GM20000 (cell line): Measurements from ENCODE around the gene GPR161.

ENCODE experiments used
- DNase-seq: peaks from one replicate; pipeline ENCODE4 v3.0.0; 2012; ENCODE audit warnings: low spot score
- TF ChIP-seq, protein P1 (sequence below): IDR thresholded peaks from 2 replicates; pipeline ENCODE4 v1.5.1; 2012; ENCODE audit warnings: mild to moderate bottlenecking, control low read depth; ENCODE audit errors: extremely low read depth, missing control alignments

The GPR161 gene

DNA sequence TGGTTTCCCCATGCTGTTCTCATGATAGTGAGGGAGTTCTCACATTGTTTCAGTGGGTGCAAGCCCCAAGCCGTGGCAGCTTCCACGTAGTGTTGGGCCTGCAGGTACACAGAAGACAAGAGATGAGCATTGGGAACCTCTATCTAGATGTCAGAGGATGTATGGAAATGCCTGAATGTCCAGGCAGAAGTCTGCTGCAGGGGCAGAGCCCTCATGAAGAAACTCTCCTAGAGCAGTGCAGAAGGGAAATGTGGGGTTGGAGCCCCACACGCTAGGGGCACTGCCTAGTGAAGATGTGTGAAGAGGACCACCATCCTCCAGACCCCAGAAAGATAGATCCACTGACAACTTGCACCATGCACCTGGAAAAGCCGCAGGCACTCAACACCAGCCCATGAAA lies 17.0 kb downstream of the GPR161 start:
- TF ChIP-seq, protein P1, sequence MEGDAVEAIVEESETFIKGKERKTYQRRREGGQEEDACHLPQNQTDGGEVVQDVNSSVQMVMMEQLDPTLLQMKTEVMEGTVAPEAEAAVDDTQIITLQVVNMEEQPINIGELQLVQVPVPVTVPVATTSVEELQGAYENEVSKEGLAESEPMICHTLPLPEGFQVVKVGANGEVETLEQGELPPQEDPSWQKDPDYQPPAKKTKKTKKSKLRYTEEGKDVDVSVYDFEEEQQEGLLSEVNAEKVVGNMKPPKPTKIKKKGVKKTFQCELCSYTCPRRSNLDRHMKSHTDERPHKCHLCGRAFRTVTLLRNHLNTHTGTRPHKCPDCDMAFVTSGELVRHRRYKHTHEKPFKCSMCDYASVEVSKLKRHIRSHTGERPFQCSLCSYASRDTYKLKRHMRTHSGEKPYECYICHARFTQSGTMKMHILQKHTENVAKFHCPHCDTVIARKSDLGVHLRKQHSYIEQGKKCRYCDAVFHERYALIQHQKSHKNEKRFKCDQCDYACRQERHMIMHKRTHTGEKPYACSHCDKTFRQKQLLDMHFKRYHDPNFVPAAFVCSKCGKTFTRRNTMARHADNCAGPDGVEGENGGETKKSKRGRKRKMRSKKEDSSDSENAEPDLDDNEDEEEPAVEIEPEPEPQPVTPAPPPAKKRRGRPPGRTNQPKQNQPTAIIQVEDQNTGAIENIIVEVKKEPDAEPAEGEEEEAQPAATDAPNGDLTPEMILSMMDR = no peak
- DNase-seq = no peak

DNA sequence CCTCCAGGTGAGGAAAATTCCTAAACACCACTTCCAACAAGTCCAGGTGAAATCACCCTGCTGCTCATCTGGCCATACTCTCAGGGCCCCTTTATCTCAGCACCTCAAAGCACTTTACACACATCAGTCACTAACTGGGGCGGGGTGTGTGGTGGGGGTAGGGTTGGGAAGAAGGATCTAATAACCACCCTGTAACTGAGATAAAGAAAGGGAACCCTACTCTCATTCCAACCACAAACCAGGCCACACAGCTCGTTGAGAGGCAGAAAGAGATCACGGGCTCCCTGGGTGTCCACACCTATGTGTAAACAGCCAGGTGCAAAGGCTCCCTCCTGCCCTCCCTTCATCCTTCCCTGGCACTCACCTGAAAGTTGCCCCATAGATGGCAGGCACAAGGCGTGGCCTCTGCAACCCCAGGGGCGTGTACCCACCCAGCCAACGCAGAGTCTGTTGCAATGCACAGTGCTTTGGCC lies 20.4 kb downstream of the GPR161 start:
- TF ChIP-seq, protein P1 = no peak
- no peak for DNase-seq

DNA sequence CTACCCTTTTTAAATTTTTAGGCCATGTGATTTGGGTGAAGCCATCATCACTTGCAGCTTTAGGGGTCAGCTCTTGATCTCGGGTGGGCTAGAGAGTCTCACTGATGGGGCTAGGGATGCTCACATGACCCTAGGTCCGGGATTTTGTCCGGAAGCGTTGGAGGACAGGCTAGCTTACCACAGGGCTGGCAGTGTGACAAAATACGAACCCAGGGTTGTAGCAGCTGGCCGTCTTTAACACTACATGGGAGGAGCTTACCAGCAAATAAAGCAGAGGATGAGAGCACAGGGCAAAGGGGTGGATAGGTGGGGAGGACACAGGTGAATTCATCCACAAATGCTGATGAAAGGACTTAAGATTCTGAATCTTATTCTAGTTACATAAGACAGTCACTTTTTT lies 21.9 kb downstream of the GPR161 start:
- TF ChIP-seq, protein P1 = no peak

DNA sequence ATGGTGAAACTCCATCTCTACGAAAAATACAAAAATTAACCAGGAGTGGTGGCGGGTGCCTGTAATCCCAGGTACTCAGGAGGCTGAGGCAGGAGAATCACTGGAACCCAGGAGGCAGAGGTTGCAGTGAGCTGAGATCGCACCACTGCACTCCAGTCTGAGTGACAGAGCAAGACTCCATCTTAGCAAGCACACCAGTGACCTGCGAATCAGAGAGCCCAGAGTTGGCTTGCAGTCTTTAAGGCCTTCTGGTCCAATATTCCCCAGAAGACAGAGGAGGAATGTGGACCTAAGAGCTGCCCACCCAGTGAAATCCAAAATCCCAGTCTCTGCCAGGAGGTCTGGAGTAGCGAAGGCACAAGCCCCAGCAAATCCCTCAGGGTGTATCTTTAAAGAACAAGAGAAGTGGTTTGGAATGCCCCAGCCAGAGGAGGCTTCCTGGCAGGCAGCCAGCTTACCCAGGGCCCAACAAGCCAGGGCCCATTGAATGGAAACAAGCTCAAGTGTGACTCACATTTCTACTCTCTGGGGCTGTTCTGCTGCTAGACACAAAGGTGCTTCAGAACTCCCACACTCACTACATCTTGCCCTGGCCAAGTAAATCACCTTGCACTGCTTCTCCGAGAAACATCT lies 23.9 kb downstream of the GPR161 start:
- TF ChIP-seq, protein P1 = no peak
- DNase-seq = no peak

More for the DNA sequence above, 21.9 kb downstream of the GPR161 start:
- DNase-seq = no peak

DNA sequence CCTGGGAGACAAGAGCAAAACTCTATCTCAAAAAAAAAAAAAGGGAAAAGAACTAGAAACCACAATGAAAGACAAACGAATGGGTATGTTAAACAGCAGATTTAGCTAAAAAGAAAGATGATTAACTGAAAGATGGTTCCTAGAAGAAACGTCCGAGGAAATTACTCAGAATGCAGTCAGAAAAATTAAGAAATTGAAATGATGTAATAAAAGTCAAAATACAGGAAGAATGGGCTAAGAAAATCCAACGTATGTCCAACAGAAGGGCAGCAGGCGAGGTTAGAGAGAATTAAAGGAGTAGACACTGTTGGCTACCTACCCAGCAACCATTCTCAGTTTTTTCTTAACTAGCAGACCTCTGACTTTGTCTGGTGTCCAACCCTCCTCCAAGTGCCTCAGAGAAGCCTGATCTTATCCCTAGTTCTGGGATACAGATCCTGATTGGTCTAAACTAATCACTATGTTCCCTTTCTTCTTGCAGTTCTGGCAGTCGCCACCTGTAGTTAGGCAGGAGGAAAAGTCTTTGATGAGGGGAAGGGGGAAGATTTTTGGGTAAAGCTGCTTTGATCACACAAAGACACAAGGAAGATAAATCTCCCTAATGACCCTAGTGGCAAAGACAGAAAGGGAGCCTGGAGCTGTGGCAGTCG lies 25.7 kb downstream of the GPR161 start:
- TF ChIP-seq, protein P1 = no peak
- DNase-seq = no peak

DNA sequence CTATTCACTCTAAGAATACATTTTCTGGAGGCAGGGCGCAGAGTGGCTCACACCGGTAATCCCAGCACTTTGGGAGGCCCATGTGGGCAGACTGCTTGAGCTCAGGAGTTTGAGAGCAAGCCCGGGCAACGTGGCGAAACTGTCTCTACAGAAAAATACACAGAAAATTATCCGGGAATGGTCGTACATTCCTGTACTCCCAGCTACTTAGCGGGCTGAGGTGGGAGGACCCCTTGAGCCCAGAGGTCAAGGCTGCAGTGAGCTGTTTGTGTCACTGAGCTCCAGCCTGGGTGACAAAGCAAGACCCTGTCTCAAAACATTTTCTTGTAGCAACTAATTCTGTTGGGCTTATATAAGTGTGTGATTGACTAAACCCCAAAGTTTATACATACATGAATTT lies 30.5 kb downstream of the GPR161 start:
- DNase-seq = no peak

DNA sequence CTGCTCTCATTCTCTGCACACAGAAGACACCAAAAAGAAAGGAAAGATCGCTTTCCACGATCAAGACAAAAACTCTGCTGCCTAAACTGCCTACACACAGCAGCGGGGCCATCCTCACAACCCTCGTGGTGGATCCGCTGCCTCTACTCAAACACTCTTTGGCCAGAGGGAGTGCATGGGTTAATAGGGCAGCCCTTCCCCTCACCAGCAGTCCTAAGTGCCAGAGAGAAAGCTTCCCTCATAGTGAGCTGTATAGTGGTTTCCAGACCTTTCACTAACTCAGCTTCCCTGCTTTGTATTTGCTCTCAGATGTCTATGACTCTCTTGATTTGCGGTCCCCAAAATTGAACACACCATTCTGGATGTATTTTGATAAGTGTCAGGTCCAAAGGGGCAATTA lies 30.9 kb downstream of the GPR161 start:
- DNase-seq = no peak
- TF ChIP-seq, protein P1 = no peak

More for the DNA sequence above, 30.5 kb downstream of the GPR161 start:
- TF ChIP-seq, protein P1 = no peak
